Testis (tissue), 3 donors: ENCODE measurements around the gene ARHGAP27. TPM values are rescaled to one million over a fixed set of nuclear protein-coding genes. Genes with fewer than 3 reads are reported as not detected.

Source experiments
- DNase-seq: peaks from one replicate; pipeline ENCODE4 v3.0.0-alpha.2; 2019
- H3K27ac ChIP-seq, 2 donors: fragments of 200-600 bp; sonication (generic); one replicate each; pipeline ENCODE4 v1.5.1; 2019
- H3K27me3 ChIP-seq: fragments of 200-600 bp; sonication (generic); one replicate; pipeline ENCODE4 v1.5.1; 2019
- H3K36me3 ChIP-seq: fragments of 200-600 bp; sonication (generic); one replicate; pipeline ENCODE4 v1.5.1; 2017; ENCODE audit warnings: low read depth; ENCODE audit errors: missing control alignments
- H3K4me1 ChIP-seq: fragments of 200-600 bp; sonication (generic); one replicate; pipeline ENCODE4 v1.5.1; 2019
- H3K4me3 ChIP-seq, 2 donors: fragments of 200-600 bp; sonication (generic); one replicate each; pipeline ENCODE4 v1.5.1; 2017 to 2019
- H3K9me3 ChIP-seq: fragments of 200-600 bp; sonication (generic); one replicate; pipeline ENCODE4 v1.5.1; 2017
- POLR2A ChIP-seq: fragments of 450-650 bp; IDR thresholded peaks from one replicate; pipeline ENCODE4 v1.6.1; 2017; ENCODE audit warnings: antibody characterized with exemption, mild to moderate bottlenecking, moderate library complexity
- whole genome bisulfite sequencing, 2 donors: methylation state at CpG; one replicate each; pipeline ENCODE4 v1.1.5; 2018; 5-methylcytosine and 5-hydroxymethylcytosine counted together
- intact Hi-C: fragments of 100-400 bp; cut with DNase I; formaldehyde crosslinking; loops from one replicate; pipeline ENCODE4 v1.15.1; 2023; ENCODE audit warnings: low total_unique reads
- polyA plus RNA-seq: library from polyadenylated mRNA; stranded (reverse); fragments of 350-450 nt; fragmentation: Illumina TruSeq; extraction: RNeasy Lipid Tissue Mini Kit (QIAGEN cat#74804); gene quantifications from one replicate; pipeline ENCODE4 v1.2.3, GENCODE V29; 2014; ENCODE audit warnings: low read depth, low replicate concordance; ENCODE audit not compliant: insufficient read depth
- total RNA-seq, 2 donors: library from RNA; depleted of rRNA; stranded (reverse); fragments of >200 nt; gene quantifications; one replicate each; pipeline ENCODE4 v1.2.3, GENCODE V29; 2016
- TF ChIP-seq, protein P1 (sequence below), 3 experiments: fragments of 450-650 bp in 2 of 3; fragments of 200-600 bp in 1 of 3; sonication (generic) in 1 of 3; IDR thresholded peaks; one replicate each; pipeline ENCODE4 v1.5.1; 2016 to 2019; ENCODE audit warnings: antibody characterized with exemption in 3 of 3, mild to moderate bottlenecking in 2 of 3, moderate library complexity in 1 of 3

Gene ARHGAP27
- total and polyA plus RNA-seq, 3 donors from 2014 or later = 17.7 to 22.8 (median 21.4) TPM

DNA sequence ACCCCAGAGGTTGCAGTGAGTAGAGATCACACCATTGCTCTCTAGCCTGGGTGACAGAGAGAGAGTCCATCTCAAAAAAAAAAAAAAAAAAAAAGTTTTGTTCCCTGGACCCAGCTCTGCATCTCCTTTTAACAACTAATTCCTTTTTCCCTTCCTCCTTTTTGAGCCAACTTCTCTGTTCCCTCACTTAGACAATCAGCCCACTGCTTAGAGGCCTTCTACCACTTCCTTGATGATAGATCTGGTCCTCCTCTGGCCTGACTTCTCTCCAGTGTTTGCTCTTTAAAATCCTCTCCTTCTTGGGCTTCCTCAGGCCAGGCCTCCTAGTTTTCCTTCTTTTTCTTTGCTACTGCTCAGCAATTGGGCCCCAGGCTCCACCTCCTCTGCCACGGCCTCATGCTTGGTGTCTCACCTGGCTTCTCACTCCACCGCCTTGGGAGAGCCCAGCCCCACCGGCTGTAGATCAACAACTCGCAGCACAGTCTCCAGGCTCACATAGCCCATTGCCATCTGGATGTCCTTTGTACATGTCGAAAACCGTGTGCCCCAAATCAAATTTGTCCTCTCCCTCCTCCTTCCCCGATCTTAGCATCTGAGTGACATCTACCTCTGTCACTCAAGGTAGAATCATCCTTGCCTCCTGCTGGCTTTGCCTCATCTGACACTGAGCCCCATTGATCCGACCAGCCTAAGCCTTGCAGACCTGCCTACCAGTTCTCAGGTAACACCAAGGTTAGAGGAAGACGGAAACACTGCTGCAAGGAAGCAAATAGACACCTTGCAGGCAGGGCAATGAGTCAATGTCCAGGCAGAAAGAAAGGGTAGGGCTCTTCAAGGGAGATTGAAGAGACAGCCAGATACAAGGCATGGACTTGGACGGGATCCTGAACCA, 17.4 kb downstream of the ARHGAP27 start:
- no peaks in the 10 kb centered on the region for H3K4me1 ChIP-seq
- H3K27me3 ChIP-seq = no peaks in the 10 kb centered on the region
- 84 to 94% methylated on average over 10 of the region's 10 CpGs for WGBS, 2 donors
- H3K27ac ChIP-seq = no peak overlapping the region
- no peaks in the 10 kb centered on the region for H3K9me3 ChIP-seq
- H3K4me3 ChIP-seq = no peak overlapping the region
- no peak for TF ChIP-seq POLR2A
- TF ChIP-seq, protein P1, sequence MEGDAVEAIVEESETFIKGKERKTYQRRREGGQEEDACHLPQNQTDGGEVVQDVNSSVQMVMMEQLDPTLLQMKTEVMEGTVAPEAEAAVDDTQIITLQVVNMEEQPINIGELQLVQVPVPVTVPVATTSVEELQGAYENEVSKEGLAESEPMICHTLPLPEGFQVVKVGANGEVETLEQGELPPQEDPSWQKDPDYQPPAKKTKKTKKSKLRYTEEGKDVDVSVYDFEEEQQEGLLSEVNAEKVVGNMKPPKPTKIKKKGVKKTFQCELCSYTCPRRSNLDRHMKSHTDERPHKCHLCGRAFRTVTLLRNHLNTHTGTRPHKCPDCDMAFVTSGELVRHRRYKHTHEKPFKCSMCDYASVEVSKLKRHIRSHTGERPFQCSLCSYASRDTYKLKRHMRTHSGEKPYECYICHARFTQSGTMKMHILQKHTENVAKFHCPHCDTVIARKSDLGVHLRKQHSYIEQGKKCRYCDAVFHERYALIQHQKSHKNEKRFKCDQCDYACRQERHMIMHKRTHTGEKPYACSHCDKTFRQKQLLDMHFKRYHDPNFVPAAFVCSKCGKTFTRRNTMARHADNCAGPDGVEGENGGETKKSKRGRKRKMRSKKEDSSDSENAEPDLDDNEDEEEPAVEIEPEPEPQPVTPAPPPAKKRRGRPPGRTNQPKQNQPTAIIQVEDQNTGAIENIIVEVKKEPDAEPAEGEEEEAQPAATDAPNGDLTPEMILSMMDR (IDR thresholded peaks at IDR 0.05) = no peak
- intact Hi-C loops = no loop called here
- H3K36me3 ChIP-seq = no peaks in the 10 kb centered on the region
- DNase-seq = no peak

DNA sequence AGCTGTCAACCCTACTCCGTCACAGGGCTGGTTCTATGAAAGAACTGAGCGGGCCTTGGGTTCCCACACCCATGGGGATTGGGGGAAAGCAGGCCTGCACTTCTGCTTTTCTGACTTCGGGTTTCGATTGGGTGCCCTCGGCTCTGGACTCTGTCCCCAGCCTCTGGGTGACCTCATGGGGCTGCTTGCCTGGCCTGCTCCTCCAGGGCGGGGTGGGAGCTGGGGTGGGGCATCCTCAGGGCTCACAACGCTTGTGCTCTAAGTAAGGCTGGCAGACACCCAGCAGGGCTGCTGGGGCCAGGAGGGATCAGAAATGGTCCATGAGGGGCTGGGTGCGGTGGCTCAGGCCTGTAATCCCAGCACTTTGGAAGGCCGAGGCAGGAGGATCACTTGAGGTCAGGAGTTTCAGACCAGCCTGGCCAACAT, 19.2 kb downstream of the ARHGAP27 start:
- Histone ChIP-seq H3K36me3 (no peaks in the 10 kb centered on the region), H3K27me3 (no peaks in the 10 kb centered on the region), H3K4me1 (no peaks in the 10 kb centered on the region), H3K4me3 (no peak overlapping the region), H3K9me3 (no peaks in the 10 kb centered on the region), H3K27ac (no peak overlapping the region)
- intact Hi-C loops = no loop called here
- TF ChIP-seq POLR2A = no peak
- TF ChIP-seq, protein P1 (IDR thresholded peaks at IDR 0.05) = no peak
- WGBS, 2 donors = 78 to 92% methylated on average over 5 to 8 of the region's 9 CpGs
- DNase-seq = peak; percentile 18

DNA sequence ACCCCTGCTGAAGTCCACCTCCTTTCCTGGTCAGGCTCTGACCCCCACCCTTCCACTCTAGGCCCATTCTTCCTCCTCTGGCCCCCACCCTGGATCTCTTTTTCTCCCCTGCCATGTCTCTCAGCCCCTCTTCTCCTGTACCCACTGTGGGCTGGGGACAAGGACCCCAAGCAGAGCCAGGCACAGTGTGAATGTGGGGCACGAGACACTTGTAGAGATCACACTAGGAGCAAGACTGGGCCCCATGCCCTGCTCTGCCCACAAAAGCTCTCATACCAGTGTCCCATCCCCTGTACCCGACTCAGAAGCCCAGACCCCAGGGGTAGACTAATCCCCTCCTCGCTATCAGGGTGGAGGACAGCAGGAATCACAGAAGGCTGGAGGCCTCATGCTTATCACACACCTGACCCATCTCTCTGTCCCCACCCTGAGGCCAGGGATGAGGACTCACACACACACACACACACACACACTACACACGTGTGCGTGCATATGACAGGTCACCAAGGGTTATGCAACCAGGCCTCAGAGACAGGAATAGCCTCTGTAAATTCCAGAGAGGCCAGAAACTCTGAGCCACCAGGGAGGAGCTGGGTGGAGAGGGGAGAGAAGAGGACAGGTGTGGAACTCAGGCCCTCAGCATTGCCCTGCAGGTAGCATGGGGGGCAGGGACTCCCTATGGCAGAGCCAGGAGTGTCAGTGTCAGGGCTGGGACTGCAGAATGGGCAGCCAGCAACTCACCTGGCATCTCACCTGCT, 21.1 kb downstream of the ARHGAP27 start:
- no peak for TF ChIP-seq POLR2A
- no peaks in the 10 kb centered on the region for H3K4me1 ChIP-seq

DNA sequence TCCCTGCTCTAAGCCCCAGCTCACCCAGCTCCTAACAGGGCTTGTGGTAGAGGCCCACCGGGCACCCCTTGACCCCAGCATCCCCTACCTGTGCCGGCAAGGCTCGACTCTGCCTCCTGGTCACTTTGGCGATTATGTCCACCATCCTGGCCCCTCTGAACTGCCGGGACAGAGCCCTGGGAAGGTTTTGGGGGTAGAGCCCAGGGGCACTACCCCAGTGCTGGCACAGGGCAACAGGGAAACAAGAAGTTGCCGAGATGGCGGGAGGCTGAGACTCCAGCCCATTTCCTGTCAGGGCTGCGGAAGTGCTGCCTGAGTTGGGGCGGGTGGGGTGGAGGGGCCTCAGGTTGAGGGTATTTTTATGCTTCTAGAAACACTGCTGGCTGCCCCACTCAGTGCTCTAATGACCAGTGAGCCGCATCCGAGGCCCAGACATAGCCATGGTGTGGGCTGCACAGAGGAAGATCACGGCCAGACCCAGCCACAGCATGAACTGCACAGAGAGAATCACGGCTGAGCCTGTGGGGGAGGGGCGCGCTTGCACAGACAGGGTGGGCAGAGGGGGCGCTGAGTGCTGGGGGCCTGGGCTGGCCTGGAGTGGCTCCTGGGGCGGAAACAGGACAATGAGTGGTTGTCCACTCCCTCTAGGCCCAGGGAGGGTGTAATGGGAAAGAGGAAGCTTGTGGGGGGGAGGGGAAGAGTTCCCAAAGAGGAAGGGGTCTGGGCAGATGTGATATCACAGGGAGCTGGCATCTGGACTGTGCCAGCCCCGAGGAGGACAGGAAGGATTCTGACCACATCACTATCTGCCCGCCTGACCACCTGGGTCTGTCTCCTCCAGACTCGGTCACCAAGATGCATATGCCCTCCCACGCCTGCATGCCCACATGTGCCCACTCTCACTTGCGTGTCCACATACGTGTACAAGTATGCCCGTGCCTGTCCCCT, 22.3 kb downstream of the ARHGAP27 start:
- intact Hi-C loops = no loop called here
- 81 to 85% methylated on average over 20 to 24 of the region's 24 CpGs for WGBS, 2 donors
- no peaks in the 10 kb centered on the region for H3K27me3 ChIP-seq
- H3K27ac ChIP-seq = no peak overlapping the region
- H3K36me3 ChIP-seq = no peaks in the 10 kb centered on the region
- H3K4me1 ChIP-seq = no peaks in the 10 kb centered on the region
- no peak for DNase-seq
- H3K4me3 ChIP-seq = no peak overlapping the region
- no peak for TF ChIP-seq POLR2A
- TF ChIP-seq, protein P1 (IDR thresholded peaks at IDR 0.05) = no peak
- H3K9me3 ChIP-seq = no peaks in the 10 kb centered on the region

More for the DNA sequence above, 21.1 kb downstream of the ARHGAP27 start:
- Histone ChIP-seq H3K9me3 (no peaks in the 10 kb centered on the region), H3K36me3 (no peaks in the 10 kb centered on the region), H3K4me3 (no peak overlapping the region), H3K27me3 (no peaks in the 10 kb centered on the region), H3K27ac (no peak overlapping the region)
- intact Hi-C loops = no loop called here
- 88 to 89% methylated on average over 4 to 5 of the region's 5 CpGs for WGBS, 2 donors
- no peak for DNase-seq
